HG02943 (cell line): Measurements from ENCODE around the gene AP2A2.

ENCODE experiments used
- ATAC-seq: cut with Tn5 transposase; IDR thresholded peaks from one replicate; pipeline ENCODE4 v1.9.1; 2021; ENCODE audit warnings: mild to moderate bottlenecking, low read depth, moderate library complexity; ENCODE audit not compliant: unreplicated experiment

Gene AP2A2

DNA sequence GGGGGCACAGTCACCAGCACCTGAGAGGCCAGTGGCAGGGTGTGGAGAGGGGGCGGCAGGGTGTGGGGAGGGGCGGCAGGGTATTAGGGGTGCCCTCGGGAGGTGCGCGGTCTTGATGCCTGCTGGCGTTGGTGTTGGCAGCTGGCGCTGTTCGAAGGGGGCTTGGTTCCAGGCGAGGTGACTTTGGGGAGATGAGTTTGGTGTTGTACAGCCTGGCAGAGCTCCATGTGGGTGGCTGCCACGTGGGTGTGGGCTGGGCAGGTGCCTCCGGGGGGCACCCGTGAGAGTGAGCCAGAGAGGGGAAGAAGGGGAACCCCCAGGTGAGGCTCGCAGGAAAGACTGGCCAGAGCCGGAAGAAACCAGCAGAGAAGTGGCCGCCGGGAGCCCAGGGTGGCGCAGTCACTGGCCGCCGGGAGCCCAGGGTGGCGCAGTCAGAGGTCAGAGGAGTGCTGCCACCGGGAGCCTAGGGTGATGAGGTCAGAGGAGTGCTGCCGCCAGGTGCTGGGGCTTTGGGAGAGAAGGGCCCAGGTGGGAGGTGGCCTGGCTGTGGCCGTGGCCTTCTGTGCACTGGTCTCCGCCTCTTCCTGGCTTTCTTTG is 66.1 kb downstream of the AP2A2 start:
- ATAC-seq = no peak

DNA sequence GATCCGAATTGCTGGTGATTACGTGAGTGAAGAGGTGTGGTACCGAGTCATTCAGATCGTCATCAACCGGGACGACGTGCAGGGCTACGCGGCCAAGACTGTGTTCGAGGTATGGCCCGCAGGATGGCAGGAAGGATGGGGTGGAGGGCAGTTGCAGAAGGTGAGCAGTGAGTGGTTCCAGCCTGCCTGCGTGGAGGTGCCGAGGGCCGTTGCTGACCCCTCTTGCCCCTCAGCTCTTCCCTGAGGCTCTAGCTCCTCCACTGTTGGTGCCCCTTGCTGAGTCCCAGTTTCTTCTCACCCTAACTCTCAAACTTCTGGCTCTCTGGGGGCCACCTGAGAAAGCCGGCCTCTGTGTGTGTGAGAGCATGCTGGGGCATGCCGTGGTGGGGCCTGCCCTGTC is 66.9 kb downstream of the AP2A2 start:
- no peak for ATAC-seq

DNA sequence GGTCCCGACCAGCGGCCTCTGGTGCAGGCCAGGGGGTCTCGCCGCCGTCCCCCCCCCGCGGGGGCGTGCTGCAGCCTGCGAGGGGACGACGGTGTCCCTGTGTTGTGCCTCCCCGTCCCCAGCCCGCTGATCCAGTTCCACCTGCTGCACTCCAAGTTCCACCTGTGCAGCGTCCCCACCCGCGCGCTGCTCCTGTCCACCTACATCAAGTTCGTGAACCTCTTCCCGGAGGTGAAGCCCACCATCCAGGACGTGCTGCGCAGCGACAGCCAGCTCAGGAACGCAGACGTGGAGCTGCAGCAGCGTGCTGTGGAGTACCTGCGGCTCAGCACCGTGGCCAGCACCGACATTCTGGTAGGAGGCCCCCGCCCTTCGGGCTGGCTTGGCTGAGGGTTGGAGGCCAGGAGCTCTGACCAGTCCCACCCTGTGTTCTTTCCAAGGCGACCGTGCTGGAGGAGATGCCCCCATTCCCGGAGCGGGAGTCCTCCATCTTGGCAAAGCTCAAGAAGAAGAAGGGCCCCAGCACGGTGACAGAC is 68.0 kb downstream of the AP2A2 start:
- ATAC-seq = no peak

DNA sequence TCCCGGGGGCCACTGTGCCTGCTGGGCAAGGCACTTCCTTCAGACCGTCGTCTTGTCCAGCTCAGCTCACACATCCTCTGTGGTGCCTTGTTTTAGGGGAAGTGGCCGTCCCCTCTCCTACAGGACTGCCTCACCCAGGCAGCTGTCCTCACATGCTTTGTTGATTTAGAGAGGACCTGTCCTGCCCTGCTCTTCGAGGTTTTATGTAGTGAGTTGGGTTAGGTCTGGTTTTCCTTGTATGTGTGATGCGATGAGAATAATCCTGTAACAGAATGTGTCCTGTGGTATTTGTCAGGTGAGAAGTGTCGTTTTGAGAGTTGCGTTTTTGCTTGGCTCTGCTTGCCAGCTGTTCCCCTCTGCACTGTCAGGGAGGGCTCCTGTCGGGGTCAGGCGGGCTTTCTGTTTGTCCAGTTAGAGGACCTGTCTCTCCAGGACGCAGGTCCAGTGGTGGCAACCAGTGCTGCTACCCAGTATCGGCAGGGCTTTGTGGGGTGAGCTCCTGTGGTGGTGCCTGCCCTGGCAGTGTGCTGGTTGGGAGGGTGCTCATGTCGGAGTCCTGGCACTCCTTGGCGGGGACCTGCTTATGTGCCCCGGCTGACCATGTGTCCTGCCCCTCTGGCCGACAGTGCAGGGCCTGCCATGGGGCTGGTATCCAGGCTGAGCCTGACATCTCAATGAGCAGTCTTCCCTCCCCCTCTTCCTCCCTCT is 69.5 kb downstream of the AP2A2 start:
- no peak for ATAC-seq

DNA sequence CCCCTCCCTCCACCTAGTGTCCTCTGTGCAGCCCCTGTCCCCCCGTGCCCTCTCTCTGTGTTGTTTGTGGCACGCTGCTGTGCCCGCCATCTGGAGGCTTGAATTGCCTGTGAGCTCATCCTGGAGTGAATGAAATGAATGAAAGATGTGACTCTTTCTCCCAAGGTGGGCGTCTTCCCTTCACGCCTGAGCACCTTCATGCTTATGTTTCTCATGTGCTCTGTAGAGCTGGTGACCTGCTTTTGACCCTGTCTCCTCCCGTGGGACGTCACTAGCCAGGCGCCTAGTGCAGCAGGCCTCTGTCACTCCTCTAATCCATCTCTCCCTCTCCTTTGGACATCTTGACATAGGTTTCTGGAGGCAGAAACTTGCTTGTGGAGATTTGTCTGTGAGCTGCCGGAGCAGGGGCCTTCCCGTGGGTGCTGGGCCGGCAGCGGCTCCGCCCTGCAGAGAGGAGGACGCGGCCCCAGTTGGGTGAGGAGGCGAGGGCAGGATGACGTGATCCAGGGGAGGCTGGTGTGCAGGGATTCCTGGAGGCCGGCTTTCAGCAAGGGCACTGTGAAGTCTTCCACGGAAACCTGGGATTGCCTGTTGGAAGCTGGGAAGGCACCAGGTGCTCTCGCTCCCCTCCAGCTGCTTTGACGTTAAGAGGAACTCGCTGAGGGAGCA is 70.2 kb downstream of the AP2A2 start:
- ATAC-seq = no peak

DNA sequence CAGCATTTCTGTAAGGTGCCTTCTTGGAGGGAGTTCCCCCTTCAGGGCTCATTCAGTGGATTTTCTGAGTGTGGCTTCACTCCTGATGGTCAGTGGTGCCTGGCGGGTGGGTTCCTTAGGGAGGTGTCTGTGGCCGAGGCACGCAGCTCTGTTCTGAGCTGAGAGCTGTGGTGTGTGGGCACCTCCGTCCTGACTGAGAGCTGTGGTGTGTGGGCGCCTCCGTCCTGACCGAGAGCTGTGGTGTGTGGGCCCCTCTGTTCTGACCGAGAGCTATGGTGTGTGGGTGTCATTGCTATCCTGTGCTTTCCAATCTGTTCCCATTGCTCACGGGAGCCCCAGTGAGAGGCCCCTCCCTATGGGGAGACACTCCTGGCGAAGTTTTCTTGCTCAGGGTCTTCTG is 71.0 kb downstream of the AP2A2 start:
- ATAC-seq = no peak

DNA sequence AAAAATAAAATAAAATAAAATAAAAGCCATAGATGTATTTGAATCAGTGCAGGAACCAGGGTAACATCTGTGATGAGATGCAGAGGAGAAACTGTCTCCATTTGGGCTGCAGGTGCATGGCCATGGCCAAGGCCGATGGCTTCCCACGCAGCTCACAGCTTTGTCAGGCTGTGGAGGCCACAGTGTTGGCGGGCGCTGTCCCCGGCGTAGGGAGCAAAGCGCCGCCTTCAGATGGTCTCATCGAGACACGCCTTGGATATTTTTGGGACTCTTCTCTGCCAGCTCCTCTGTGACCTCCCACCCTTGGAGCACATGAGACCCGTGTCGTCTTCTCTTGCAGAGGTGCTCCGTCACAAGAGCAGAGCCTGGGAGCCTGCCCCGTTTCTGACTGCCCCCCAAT is 72.2 kb downstream of the AP2A2 start:
- ATAC-seq = no peak

DNA sequence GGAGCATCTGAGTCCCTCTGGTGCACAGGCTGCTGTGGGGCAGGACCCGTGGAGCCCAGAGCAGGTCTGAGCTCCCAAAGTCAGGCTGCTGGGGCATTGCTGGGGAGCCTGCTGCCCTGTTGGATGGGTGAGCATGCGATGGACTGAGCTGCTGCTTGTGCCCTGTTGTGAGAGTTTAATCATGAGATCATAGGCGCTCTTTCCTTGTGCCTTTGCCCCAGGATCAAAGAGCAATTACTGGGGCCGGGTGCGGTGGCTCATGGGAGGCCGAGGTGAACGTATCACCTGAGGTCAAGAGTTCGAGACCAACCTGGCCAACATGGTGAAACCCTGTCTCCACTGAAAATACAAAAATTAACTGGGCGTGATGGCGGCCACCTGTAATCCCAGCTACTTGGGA is 73.3 kb downstream of the AP2A2 start:
- no peak for ATAC-seq

DNA sequence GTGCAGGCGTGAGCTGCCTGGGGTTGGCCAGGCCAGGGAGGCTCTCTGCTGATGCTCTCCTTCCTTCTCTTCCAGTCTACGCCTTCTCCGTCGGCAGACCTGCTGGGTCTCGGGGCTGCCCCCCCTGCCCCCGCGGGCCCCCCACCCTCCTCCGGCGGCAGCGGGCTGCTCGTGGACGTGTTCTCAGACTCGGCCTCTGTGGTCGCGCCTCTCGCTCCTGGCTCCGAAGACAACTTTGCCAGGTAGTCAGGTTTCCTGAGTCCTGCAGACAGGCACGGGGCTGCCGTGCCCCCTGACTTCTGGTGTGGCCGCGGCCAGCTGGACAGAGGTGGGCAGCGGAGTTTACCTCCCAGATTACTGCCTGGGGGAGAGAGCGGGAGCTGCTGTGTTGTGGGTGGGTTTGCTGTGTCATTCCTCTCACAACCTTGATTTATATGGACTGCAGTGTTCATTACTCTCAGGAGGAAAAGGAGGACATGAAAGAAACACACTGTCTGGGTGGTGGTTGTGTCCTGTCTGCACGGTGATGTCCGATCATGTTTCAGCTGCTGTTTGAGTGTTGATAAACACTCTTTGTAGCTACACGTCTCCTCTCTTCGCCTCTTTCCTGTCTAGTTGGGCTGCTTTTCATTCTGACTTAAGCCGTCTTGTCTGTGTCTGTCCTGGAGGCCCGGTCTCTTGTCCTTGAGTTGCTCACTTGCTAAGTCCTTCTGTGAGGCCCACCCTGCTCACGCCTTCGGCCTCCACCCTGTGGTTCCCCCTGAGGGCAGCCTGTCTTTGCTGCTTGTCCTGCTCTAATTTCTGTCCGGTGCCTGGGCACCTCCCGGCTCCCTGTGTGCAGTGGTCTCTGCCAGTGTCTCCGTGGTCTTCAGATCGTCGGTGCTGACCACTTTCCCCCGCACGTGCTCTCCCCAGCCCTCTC is 74.9 kb downstream of the AP2A2 start:
- ATAC-seq = no peak

DNA sequence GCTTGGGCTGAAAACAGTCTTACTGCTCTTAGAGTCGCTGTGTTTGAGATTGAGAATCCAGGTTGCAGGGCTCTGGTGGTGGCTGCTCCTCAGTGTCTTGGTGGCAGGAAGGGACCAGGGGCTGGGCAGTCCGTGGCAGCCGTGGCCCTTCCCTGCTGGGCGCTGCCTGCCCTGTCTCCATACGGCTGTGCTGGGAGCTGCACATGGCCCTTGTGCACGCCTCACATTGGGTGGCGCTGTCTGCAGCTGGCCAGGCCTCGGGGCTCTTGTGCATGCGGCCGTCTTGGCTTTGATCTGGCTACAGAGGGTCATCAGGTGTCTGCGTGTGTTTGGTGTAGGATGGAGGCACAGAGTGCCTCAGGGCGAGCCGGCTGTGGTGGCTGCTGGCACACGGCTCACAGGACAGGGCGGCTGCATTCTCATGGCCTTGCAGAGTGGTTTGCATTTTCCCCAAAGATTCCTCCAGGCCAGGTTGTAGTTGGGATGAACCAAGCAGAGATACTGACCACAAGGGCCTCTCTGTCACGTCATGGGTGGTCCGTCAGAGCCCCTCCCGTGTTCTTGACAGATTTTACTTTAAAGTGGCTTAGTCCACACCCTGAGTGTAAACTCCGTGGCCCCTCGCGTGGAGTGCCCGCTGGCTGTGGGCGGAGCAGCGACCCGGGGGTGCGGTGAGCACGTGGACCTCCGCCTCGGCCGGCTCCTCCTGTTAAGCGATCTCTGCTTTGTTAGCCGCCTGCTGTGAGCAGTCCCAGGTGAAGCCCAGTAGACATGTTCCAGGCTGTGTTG is 76.1 kb downstream of the AP2A2 start:
- ATAC-seq = no peak

DNA sequence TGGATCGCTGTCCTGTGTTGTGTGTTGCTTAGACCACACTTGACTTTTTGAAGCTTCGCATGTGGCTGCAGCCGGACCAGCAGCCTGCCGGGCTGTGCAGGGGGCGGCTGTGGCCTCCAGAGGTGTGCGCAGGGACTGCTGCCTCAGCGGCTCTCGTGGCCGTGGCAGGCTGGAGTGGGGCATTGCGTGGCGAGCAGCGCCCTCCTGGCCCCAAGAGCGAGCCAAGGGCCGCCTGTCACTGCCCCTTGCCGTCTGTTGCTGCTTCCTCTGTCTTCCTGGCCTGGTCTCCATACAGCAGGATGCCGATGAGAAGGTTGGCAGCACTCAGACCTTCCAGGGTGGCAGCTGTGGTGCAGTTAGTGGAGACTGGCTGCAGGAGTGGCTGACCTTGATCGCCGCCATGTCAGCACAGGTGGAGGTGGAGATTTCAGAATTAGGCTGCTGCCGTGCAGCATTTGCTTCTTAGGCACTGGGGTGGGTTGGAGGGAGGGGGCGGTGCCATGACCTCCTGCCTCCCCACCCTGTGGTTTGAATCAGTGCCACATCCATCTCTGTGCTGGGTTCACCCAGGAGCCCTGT is 76.8 kb downstream of the AP2A2 start:
- ATAC-seq = no peak

DNA sequence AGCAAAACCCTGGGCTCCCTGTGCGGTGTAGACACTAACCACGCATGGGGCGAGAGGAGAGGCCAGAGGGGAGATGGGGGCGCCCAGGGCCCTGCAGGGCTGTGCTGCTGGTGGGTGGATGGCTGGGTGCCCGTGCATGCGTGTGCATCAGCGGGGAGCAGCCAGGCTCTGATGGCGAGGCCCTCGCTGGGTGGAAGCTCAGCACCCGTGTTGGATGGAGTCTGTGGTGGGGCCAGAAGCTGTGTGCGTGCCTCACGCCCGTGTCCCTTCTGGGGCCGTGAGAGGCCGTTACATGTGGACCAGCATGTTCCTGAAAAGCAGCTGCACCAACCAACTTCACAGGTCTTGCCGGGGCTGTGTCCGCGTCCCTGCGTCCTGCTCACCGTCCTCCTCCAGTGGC is 77.5 kb downstream of the AP2A2 start:
- no peak for ATAC-seq

DNA sequence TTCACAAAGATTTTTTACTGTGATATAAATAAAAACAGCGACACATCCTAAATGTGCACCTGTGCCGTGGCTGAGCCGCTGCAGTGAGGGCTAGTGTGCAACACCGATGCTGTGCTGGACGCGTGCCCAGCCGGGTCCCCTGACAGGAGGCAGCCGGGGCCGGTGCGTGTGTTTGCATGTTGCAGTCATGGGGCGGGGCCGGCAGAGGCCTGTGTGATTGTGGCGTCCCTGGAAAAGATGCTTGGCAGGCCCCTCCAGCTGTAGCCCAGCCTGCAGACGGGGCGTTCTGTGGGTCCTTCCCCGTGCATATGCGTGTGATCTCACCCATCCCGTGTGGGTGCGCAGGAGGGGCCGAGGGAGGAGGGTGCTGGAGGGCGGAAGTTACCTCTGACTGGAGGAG is 80.3 kb downstream of the AP2A2 start:
- ATAC-seq = no peak

DNA sequence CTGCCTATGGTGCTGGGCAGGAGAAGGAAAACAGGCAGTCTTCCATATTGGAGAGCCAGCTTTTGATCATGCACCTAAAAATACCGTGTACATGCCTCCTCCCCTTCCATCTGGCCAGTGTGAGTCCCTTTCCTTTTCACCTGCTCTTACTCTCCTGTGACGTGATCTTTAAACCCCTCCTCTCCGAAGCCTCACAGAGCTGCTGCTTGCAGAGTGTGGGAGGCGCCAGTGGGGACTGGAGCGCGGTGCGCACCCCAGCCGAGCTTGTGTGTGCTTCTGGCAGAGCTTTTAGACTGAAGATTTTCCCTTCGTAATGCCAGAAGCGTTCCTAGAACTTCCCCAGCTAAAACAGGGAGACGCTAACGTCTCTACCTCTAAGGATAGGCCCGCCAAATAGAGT is 81.1 kb downstream of the AP2A2 start:
- ATAC-seq = no peak

DNA sequence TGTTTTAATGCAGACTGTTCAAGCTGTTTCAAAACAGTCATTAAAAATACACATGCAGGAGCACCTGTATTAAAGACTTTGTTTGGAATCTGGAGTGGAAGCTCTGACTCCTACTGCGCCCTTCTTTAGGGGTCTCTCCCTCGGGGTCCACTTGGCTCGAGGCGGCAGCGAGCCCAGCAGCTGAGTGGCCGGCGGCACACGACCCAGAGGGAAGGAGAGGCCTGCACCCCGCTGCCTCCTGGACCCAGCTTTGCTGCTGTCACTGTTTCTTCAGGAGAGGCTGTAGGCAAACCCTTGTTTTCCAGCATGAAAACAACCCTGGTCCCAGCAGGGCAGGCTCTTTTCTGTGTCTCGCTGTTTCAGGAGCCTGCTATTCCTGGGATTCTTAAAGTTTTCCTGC is 81.6 kb downstream of the AP2A2 start:
- ATAC-seq = no peak

DNA sequence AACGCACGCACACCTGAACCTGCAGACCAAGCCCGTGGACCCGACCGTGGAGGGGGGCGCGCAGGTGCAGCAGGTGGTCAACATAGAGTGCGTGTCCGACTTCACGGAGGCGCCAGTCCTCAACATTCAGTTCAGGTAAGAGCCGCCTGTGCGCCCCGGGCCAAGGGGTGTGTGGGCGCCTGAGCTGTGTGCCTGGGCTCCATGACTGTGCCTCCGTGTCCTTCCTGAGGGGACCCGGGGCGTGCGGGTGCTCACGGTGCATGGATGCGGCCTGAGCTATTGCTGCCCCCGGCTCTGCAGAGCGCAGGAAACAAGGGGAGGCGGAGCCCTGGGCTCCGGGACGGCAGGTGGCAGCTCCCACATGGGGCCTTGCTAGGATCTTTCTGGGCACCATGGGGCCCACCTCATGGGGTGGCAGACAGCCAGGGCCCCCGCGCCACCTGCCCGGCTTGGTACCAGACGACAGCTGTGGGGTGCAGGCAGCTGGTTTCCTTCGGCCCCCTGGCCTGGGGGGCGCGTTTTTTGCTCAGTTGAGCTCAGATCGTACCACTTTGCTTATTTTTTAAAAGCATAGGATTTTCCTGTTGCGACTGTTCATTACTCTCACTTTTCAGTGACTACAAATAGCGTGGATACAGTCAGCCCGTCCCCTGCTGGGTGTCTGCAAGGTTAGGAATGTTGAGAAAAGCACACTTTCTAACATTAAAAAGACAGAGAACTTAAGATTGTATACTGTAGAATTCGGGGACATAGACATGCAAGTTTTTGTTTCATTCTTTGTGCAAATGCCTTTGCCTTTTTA is 82.5 kb downstream of the AP2A2 start:
- ATAC-seq = no peak

DNA sequence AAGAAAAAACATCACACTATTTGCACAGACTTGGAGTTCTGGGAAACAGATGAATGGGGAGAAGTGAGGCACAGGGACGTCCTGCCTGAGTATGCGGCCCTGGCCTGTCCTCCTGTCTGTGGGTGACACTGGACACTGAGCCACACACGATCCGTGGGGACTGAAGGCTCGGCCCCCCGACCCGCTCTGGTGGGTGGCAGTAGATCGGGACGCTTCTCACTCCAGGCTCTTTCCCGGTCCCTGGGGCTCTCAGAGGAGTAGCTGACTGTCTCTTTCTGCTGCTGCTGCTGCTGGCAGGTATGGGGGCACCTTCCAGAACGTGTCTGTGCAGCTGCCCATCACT is 83.1 kb downstream of the AP2A2 start:
- no peak for ATAC-seq

DNA sequence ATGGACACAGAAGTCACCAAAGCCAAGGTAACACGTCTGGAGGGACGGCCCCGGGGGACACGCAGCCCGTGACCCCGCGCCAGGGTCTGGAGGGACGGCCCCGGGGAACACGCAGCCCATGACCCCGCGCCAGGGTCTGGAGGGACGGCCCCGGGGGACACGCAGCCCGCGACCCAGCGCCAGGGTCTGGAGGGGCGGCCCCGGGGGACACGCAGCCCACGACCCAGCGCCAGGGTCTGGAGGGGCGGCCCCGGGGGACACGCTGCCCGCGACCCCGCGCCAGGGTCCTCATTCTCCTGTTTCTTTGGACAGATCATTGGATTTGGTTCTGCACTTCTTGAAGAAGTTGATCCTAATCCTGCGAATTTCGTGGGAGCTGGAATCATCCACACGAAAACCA is 83.7 kb downstream of the AP2A2 start:
- ATAC-seq = no peak

DNA sequence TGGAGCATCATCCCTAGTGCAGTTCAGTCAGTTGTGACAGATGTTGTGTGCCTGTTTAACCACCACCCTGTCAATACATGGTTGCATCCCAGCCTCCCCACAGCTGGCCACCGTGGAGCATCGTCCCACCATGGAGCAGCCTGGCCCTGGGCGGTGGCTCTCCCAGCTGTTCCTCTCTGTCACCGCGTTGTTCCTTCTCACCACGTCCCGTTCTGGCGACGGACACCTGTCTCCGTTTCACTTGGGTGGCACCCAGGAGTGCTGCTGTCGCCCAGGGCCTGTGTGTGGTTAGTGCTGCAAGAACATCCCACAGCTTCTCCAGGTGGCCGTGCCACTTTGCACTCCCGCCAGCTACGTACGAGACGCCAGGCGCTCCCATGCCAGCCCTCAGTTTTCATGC is 84.3 kb downstream of the AP2A2 start:
- ATAC-seq = no peak
